DOHH2 (cell line): ENCODE data around the gene RFC3.

Source experiments
- CTCF ChIP-seq: fragments of 200-600 bp; sonication (generic); IDR thresholded peaks from one replicate; pipeline ENCODE4 v1.5.1; 2014; ENCODE audit warnings: antibody characterized with exemption, mild to moderate bottlenecking, low read depth, low read length; ENCODE audit not compliant: poor library complexity, severe bottlenecking
- EZH2phosphoT487 ChIP-seq: fragments of 200-600 bp; sonication (generic); IDR thresholded peaks from 2 replicates; pipeline ENCODE4 v1.6.1; 2017; ENCODE audit warnings: borderline replicate concordance, mild to moderate bottlenecking, antibody characterized with exemption, low read length, moderate library complexity, mixed read lengths

- TF ChIP-seq CTCF (no peak), EZH2phosphoT487 (no peak)
These were observed 41.6 kb upstream of the RFC3 start for GRCh38 chr13:33776239-33776881.
